VCaP (cell line): ENCODE data around the gene DENND1A.
A peak's percentile ranks its signal among the peaks of the same experiment; 100 is the strongest.

ENCODE experiments used
- H3K27ac ChIP-seq: fragments of 450-650 bp; 2 replicates; pipeline ENCODE4 v1.5.1; 2017
- CTCF ChIP-seq: fragments of 450-650 bp; conservative IDR thresholded peaks from 2 replicates; pipeline ENCODE4 v1.5.1; 2017; ENCODE audit warnings: mild to moderate bottlenecking, moderate library complexity

DENND1A gene

GRCh38 chr9:123696476-123696875 lies 233.4 kb downstream of the DENND1A start:
- TF ChIP-seq CTCF, result no peak
- no peak overlapping the region for H3K27ac ChIP-seq

GRCh38 chr9:123695386-123695785 lies 234.5 kb downstream of the DENND1A start:
- no peak for TF ChIP-seq CTCF

GRCh38 chr9:123691765-123692303 lies 238.1 kb downstream of the DENND1A start:
- H3K27ac ChIP-seq, result no peak overlapping the region
- TF ChIP-seq CTCF, result no peak

More at GRCh38 chr9:123695386-123695785, 234.5 kb downstream of the DENND1A start:
- H3K27ac ChIP-seq, result no peak overlapping the region

GRCh38 chr9:123689701-123690428 lies 240.1 kb downstream of the DENND1A start:
- no peak overlapping the region for H3K27ac ChIP-seq
- TF ChIP-seq CTCF, result no peak

- H3K27ac ChIP-seq, result peak overlapping the region; percentile 59
These were observed 242.6 kb downstream of the DENND1A start for GRCh38 chr9:123687246-123687751.

GRCh38 chr9:123686829-123687192 lies 243.1 kb downstream of the DENND1A start:
- no peak for TF ChIP-seq CTCF
- peak overlapping the region; percentile 59 for H3K27ac ChIP-seq

More at GRCh38 chr9:123687246-123687751, 242.6 kb downstream of the DENND1A start:
- TF ChIP-seq CTCF, result no peak

GRCh38 chr9:123686131-123686828 lies 243.6 kb downstream of the DENND1A start:
- TF ChIP-seq CTCF, result no peak
- peak overlapping the region; percentile 59 for H3K27ac ChIP-seq
